ENCODE results near the gene IQSEC1. TPM values are rescaled to one million over a fixed set of nuclear protein-coding genes. Genes with fewer than 3 reads are reported as not detected.

Gene IQSEC1
- total and polyA plus RNA-seq, 2 of the 8 experiments (the other 6 are each of a cell fraction or from before 2014, with no cell fraction given): 6.8 to 28.8 TPM

- WGBS, 2 experiments (ENCODE audit: extremely low coverage in 1 of 2, insufficient coverage in 1 of 2, insufficient read length in 1 of 2, insufficient replicate concordance in 2 of 2, low coverage in 1 of 2, low lambda C conversion rate in 2 of 2, missing lambda C conversion rate in 1 of 2): 79% methylated on average over 10 of the region's 10 CpGs; no CpG with 5 or more reads in 1 of the 2 experiments
- H3K23me2 ChIP-seq (ENCODE audit: low read depth, low read length): no peaks in the 10 kb centered on the region
- no peak overlapping the region for H3K4me3 ChIP-seq (ENCODE audit: extremely low read depth in 1 of 4, insufficient read depth in 2 of 4, low read depth in 3 of 4, low read length in 4 of 4)
- no peak overlapping the region for H3K9ac ChIP-seq (replicated peaks in 1 of 4; ENCODE audit: extremely low read depth in 1 of 4, low read depth in 3 of 4, low read length in 3 of 4)
- no peak overlapping the region for H4K5ac ChIP-seq (ENCODE audit: insufficient read length, low read depth, low read length)
- peaks cover 0 to 13% (median 9%) of the 10 kb centered on the region in 4 experiments; a peak in 6 of 7 replicates for H3K4me1 ChIP-seq (replicated peaks in 1 of 4; ENCODE audit: control insufficient read depth in 3 of 4, insufficient read depth in 4 of 4, low read length in 3 of 4)
- TF ChIP-seq TCF12 (IDR thresholded peaks at IDR 0.05; ENCODE audit: low read depth, low read length) (no peak), SP2 (IDR thresholded peaks at IDR 0.05; ENCODE audit: low read length) (no peak), KDM1A (IDR thresholded peaks at IDR 0.05; ENCODE audit: borderline replicate concordance, low read length) (peak; percentile 35; the same call in 1 of the 2 replicates)
- no peak overlapping the region for H3K14ac ChIP-seq (ENCODE audit: insufficient read length)
- H3K27ac ChIP-seq (ENCODE audit: low read depth, low read length): no peak overlapping the region
- peaks cover 0 to 7% (median 2%) of the 10 kb centered on the region in 4 experiments; a peak in 5 of 7 replicates for H3K27me3 ChIP-seq (replicated peaks in 1 of 4; ENCODE audit: control insufficient read depth in 3 of 4, extremely low read depth in 1 of 4, insufficient read depth in 3 of 4, low read length in 3 of 4)
- peaks cover 4% of the 10 kb centered on the region; the same call in 1 of the 2 replicates for H3K79me1 ChIP-seq (ENCODE audit: low read depth, low read length)
- no peaks in the 10 kb centered on the region for H3K9me3 ChIP-seq (ENCODE audit: insufficient read depth in 2 of 2, low read depth in 1 of 2, low read length in 1 of 2)
- no peak overlapping the region for H3K23ac ChIP-seq (ENCODE audit: insufficient read length)
- no peaks in the 10 kb centered on the region for H3K79me2 ChIP-seq (ENCODE audit: control insufficient read depth in 1 of 2, insufficient read depth in 2 of 2, low read length in 2 of 2)
- no peak overlapping the region for H2BK120ac ChIP-seq (replicated peaks; ENCODE audit: low read depth, low read length)
- no peak overlapping the region for H3K56ac ChIP-seq (replicated peaks; ENCODE audit: insufficient read length, low read depth, low read length)
- H3K4me2 ChIP-seq (ENCODE audit: insufficient read depth in 1 of 2, low read depth in 2 of 2, low read length in 2 of 2): no peak overlapping the region
- H2BK15ac ChIP-seq (ENCODE audit: low read length): no peak overlapping the region
- FAIRE-seq (no peak), DNase-seq (ENCODE audit: low read depth in 1 of 2, low spot score in 2 of 2) (no peak)
- ChIA-PET CTCF (ENCODE audit: partially characterized antibody) (interaction anchor here (1.0 to 25.8 kb wide), 5 partner anchors 12 to 32 kb away, joined by 3 to 267 read pairs (median 5); no protein-coding TSS in a partner anchor), POLR2A (ENCODE audit: partially characterized antibody) (interaction anchor here (1.0 to 1.4 kb wide), 4 partner anchors 9 to 22 kb away, joined by 3 read pairs; no protein-coding TSS in a partner anchor)
- H3K4ac ChIP-seq (replicated peaks; ENCODE audit: insufficient read length, low read depth, low read length): no peak overlapping the region
- H2BK12ac ChIP-seq (ENCODE audit: low read depth, low read length): no peak overlapping the region
- H2AK5ac ChIP-seq (ENCODE audit: low read depth, low read length): no peak overlapping the region
- no peak overlapping the region for H2BK5ac ChIP-seq (ENCODE audit: low read depth, low read length)
- no peak overlapping the region for H4K8ac ChIP-seq (ENCODE audit: extremely low read depth, insufficient read depth, low read length)
- H2BK20ac ChIP-seq (ENCODE audit: low read length): no peak overlapping the region
- H3K18ac ChIP-seq (ENCODE audit: extremely low read depth, low read length): no peak overlapping the region
- no peak overlapping the region for H2AFZ ChIP-seq (ENCODE audit: low read length)
- H3K36me3 ChIP-seq (ENCODE audit: control insufficient read depth in 2 of 4, insufficient read depth in 4 of 4, low read length in 3 of 4): no peaks in the 10 kb centered on the region
- H4K91ac ChIP-seq (replicated peaks; ENCODE audit: insufficient read length, low read length): no peak overlapping the region
- H4K20me1 ChIP-seq (replicated peaks in 1 of 2; ENCODE audit: control insufficient read depth in 1 of 2, insufficient read depth in 2 of 2, low read length in 2 of 2): peaks cover 4% of the 10 kb centered on the region in 2 experiments
Measured at GRCh38 chr3:12972781-12973702, 100.2 kb downstream of the IQSEC1 start.
